GM20000 (cell line): Measurements from ENCODE around the gene ACMSD.
A peak's percentile ranks its signal among the peaks of the same experiment; 100 is the strongest.

Source experiments
- DNase-seq: peaks from one replicate; pipeline ENCODE4 v3.0.0; 2012; ENCODE audit warnings: low spot score
- TF ChIP-seq, protein P1 (sequence below): IDR thresholded peaks from 2 replicates; pipeline ENCODE4 v1.5.1; 2012; ENCODE audit warnings: mild to moderate bottlenecking, control low read depth; ENCODE audit errors: extremely low read depth, missing control alignments

The ACMSD gene

DNA sequence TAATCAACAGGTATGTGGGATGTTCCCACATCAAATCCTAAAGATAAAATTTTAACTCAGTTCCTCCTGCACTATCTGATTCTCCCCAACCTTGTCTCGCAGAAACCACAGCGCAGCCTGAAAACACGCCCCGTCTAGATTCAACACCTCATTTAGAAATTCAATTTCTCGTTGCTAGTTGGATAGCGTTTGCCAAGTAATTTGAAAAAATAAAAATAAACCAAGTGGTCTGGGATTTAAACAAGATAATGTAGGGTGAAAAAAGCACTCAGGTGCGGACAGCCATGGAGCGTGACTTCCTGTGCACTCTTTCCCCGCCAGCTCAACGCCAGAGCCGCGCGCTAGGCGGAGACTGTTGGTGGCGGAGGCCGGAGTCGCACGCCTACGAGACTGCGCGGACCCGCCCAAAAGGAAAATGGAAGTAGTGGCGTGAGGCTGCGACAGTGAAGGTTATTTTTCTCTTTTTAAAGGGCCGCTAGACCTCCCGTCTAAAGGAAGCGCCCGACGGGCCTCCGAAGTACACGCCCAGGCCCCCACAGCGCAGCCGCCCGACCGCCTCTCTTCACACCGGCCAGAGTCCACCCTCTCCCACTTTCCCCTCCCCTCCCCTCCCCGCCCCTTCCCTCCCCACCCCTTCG is 79.6 kb downstream of the ACMSD start:
- DNase-seq, result no peak
- TF ChIP-seq, protein P1, sequence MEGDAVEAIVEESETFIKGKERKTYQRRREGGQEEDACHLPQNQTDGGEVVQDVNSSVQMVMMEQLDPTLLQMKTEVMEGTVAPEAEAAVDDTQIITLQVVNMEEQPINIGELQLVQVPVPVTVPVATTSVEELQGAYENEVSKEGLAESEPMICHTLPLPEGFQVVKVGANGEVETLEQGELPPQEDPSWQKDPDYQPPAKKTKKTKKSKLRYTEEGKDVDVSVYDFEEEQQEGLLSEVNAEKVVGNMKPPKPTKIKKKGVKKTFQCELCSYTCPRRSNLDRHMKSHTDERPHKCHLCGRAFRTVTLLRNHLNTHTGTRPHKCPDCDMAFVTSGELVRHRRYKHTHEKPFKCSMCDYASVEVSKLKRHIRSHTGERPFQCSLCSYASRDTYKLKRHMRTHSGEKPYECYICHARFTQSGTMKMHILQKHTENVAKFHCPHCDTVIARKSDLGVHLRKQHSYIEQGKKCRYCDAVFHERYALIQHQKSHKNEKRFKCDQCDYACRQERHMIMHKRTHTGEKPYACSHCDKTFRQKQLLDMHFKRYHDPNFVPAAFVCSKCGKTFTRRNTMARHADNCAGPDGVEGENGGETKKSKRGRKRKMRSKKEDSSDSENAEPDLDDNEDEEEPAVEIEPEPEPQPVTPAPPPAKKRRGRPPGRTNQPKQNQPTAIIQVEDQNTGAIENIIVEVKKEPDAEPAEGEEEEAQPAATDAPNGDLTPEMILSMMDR, result no peak

DNA sequence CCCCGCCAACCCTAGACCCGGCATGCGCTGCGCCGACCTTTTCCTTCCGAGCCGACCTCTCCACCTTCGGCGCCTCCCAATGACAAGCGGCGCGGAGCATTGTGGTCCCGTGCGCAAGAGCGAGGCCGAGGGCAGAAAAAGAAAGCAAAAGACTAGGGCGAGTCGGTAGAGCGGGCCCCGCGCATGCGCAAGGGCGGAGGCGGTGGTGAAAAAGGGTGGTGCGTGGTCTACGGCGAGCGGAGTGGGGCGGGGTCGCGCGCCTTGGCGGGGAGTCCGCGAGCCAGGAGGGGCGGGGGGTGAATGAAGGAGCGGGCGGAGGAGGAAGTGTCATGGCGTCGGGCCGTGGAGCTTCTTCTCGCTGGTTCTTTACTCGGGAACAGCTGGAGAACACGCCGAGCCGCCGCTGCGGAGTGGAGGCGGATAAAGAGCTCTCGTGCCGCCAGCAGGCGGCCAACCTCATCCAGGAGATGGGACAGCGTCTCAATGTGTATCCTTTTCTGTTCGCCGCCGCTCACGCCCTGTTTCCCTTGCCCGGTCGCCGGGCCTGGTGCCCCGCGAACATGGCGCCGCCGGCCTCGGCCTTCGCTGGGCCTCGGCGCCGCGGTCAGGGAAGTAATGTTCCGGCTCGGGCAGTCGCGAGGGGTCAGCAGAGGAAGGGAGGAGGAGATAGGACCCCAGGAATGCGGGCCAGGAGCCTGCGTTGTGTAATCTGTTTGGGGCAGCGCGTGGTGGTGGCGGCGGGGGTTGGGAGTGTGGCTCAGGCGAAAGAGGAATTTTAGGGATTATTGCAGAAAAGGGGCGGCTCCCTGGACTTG is 80.3 kb downstream of the ACMSD start, which contains the start of gene CCNT2:
TSS of gene CCNT2 (plus strand) at position 297 of the 815 bp plus-strand sequence. CDS start at position 330, 33 bp downstream.
- DNase-seq, result peak; percentile 97
- TF ChIP-seq, protein P1, result no peak

DNA sequence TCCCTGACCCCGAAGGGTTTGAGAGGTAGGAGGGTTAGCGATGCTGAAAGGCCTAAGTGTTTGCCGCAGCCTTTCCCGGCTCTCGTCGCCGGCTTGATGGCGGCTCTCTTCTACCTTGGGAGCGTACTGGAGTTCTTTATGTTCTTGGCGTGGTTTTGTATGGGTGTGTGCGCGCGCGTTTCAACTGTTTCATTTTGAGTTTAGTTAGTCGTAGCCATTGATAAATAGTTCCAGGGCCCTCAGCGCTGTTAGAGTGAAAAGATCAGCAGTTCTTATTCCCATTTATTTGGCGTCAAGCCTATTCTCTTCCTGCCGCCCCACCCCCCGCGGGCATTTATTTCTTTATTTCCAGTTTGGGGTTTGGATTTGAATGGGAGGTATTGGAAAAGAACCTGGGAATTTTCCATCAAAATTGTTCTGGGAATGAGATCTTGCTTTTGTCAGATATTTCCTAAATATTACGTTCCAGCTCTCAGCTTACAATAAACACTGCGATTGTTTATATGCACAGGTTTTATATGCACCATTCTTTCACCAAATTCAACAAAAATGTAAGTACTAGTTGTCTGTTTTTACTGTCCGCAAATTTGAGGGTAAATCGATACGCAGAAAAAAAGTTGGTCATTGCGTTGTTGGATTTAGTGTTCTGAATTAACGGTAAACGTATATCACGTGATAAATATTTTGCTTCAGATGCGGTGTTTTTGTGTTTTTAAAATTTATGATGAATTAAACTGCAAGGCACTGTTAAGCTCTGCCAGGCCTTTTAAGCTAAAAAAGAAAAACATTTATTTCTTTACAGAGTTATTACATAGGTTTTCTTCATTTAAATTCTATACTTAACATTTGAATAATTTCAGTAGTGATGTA is 81.2 kb downstream of the ACMSD start:
- TF ChIP-seq, protein P1, result no peak
- DNase-seq, result peak; percentile 17

DNA sequence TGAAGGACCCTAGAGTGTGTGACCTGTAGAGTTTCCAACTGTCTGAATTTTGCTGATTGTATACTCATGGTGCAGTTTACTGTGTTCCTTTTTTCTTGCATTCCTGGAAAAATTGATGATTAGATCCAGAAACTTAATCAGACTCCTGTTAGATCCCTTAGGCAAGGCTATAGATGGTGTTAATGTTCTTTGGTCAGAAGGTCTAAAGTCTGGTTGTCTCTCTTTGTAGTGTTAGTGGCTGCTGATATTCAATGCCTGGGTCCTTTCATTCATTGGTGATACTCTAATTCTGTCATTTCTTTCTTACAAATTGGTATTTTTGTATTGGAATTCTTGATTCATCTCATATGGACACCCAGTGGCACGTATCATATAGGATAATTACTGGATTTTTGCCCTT is 86.5 kb downstream of the ACMSD start:
- DNase-seq, result no peak
- TF ChIP-seq, protein P1, result no peak

DNA sequence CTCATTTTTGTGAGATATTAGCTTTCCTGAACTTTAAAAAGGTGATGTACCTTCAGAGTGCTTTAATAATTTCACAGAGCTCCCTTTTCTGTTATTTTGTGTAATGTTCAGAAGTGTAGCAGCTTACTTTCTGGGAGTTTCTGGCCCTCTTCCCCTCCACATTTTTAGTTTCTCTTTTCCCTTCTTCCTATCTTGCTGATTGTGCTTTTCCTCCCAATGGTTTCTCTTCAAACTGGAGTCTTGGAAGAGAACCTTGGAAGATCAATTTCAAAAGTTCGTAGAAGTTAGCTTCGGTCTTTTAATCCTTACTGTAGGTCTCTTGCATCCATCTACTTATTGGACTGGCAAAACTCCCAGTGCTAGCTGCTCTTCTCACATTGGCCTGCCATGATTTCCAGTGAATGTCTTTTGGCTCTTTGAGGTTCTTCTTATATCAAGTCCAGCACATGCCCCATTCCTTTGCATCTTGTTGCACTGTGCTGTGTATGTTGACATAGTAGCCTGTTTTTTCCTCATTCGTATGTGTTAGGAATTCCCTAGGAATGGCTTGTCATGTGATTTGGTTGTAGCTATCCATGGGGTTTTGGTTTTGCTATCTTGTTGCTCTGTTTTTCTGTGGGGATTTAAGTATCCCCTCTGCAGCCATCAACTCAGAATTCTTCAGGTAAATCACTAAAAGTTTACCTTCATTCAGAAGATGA is 88.0 kb downstream of the ACMSD start:
- no peak for DNase-seq

DNA sequence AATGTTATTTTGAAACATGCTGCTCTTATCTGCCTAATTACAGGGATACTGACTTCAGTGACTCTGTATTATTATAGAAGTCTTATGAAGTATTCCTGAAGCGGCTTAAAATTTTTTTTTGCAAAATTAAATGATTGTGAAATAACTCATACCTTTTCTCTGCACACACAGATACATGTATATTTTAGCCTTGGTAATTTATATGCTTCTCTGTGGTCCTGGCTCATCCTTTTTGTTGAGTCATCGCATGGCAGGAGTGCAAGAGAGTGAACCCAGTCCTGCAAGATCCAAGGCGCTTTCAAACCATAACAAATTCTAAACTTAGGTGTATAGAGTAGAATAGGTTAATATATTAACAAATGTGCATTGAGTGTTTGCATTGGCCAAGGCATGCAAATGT is 88.8 kb downstream of the ACMSD start:
- no peak for DNase-seq
- TF ChIP-seq, protein P1, result no peak

More for the DNA sequence above, 88.0 kb downstream of the ACMSD start:
- TF ChIP-seq, protein P1, result no peak
